LHCN-M2 (cell line): ENCODE results near the gene THBS1. TPM values are rescaled to one million over a fixed set of nuclear protein-coding genes. Genes with fewer than 3 reads are reported as not detected.

ENCODE experiments used
- DNase-seq: peaks from one replicate; pipeline ENCODE4 v3.0.0-alpha.2; 2012; ENCODE audit warnings: low read depth
- total RNA-seq: library from RNA; depleted of rRNA; stranded (reverse); fragments of >200 nt; gene quantifications from 2 replicates; pipeline ENCODE4 v1.2.3, GENCODE V29; 2014

THBS1 gene
- total RNA-seq, 1 experiment from 2014 or later: 2,850 TPM

DNA sequence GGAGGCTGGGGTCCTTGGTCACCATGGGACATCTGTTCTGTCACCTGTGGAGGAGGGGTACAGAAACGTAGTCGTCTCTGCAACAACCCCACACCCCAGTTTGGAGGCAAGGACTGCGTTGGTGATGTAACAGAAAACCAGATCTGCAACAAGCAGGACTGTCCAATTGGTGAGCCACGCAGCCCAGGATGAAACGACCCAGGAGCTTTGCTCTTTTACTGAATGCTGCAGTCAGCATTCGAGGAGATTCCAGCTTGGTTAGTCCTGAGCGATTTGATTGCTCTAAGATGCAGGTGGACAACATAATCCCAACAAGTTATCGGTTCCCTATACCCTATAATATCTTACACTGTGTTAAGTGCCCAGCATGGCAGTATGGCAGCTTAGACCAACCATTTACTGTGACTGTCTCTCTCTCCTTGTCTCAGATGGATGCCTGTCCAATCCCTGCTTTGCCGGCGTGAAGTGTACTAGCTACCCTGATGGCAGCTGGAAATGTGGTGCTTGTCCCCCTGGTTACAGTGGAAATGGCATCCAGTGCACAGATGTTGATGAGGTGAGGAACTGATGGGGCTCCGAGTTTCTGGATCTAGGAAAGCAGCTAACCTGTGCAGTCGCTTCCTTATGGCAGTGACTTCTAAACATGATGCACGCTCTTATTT is 7.8 kb downstream of the THBS1 start:
- DNase-seq: peak; percentile 59

GRCh38 chr15:39589193-39589814 is 8.4 kb downstream of the THBS1 start:
- DNase-seq: peak; percentile 44

- peak; percentile 46 for DNase-seq
Observed at GRCh38 chr15:39589815-39590644, 9.2 kb downstream of the THBS1 start.

DNA sequence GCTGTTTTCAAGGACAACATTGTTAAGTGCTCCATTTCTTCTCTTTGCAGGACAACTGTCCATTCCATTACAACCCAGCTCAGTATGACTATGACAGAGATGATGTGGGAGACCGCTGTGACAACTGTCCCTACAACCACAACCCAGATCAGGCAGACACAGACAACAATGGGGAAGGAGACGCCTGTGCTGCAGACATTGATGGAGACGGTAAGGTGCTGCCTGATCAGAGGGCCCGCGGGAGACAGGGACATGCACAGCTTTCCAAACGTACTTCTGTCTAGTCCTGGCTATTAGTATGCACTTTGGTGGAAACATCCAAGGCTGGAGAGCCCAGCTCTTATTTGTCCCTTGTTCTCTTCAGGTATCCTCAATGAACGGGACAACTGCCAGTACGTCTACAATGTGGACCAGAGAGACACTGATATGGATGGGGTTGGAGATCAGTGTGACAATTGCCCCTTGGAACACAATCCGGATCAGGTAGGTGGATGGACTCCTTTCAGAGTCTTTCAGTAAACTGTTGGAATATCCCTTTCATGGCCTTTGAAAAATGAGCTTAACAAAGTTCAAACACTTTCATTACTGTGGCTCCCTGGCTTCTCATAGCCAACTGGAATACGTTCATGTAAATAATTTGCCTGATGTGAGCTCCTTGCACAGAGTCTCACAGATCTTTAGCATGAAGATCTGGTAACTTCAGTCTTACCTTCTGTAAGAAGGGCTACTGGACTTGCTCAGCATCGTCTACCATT is 10.4 kb downstream of the THBS1 start:
- DNase-seq: peak; percentile 50

DNA sequence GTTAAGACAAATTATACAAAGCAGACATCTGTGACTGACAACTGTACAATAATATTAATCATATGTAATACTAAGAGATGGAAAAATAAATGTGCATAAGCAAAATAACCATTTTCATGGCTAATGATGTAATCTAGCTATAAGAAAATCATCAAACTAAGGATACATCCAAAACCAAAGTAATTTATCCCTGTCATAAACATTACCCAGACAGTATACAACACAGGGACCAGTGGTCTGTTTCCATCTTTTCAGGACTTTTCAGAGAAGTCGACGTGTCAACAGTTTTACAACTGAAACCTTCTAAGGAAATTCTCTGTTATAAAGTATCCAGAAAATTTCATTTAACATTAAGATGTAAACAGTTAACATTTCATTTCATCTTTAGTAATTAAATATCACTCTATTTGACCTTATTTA is 11.0 kb downstream of the THBS1 start:
- peak; percentile 58 for DNase-seq

DNA sequence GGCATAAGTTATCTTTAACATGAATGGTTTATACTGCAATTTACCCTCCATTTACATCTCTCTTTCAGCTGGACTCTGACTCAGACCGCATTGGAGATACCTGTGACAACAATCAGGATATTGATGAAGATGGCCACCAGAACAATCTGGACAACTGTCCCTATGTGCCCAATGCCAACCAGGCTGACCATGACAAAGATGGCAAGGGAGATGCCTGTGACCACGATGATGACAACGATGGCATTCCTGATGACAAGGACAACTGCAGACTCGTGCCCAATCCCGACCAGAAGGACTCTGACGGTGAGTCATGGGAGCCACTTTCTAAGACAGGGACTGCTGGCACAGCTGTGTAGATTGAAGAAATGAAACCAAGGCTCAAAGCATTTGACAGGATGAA is 11.6 kb downstream of the THBS1 start:
- DNase-seq: peak; percentile 77

DNA sequence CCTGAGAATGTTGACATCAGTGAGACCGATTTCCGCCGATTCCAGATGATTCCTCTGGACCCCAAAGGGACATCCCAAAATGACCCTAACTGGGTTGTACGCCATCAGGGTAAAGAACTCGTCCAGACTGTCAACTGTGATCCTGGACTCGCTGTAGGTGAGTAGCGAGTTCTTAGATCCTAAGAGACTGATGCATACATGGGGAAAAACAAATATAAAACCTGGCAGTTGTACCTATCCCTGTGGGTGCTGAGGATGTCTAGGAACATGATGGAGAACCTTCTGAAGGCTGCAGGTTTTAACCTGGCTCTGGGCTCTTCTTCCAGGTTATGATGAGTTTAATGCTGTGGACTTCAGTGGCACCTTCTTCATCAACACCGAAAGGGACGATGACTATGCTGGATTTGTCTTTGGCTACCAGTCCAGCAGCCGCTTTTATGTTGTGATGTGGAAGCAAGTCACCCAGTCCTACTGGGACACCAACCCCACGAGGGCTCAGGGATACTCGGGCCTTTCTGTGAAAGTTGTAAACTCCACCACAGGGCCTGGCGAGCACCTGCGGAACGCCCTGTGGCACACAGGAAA is 12.3 kb downstream of the THBS1 start:
- DNase-seq: peak; percentile 53

GRCh38 chr15:39593656-39594445 is 13.0 kb downstream of the THBS1 start:
- DNase-seq: no peak

DNA sequence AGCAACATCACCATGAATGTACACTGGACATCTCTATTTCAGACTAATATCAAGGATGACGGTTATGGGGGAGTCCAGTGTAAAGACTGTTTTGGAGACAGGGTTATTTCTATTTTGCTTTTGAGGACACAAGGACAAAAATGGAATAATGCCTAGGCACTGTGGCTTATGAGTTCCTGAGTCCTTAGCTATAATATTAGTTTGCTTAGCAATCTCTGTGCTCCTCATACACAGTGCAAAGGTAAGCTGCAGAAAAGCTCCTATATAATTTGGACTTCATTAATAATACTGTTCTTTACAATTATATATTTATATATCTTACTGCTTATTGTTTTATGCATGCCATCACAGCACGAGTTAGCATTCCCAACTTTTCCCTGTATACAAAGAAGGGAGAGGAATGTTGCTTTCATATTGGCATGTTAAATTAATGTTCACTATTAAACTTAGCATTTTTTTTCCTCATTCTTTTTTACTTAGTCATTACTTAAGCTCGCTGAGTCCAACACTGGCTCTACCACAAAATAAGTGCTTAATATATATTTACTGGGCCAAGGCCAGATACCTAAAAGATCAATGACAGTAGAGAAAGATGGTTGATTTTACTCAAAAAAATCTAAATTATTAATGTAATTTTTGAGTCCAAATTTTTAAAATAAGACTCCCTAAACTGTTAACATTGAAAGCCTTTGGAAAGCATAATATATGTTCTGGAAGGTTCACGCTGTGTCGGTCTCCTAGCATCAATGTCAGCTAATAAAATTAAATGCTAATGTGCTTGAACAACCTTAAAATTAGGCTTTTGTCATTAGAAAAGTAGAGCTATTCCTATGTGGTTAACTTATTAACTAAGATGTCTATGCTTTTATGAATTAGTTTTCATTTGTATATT is 13.8 kb downstream of the THBS1 start:
- DNase-seq: peak; percentile 47

- DNase-seq: peak; percentile 57
Observed at GRCh38 chr15:39595338-39596221, 14.7 kb downstream of the THBS1 start.

- DNase-seq: peak; percentile 52
Observed at GRCh38 chr15:39596358-39597051, 15.6 kb downstream of the THBS1 start.

DNA sequence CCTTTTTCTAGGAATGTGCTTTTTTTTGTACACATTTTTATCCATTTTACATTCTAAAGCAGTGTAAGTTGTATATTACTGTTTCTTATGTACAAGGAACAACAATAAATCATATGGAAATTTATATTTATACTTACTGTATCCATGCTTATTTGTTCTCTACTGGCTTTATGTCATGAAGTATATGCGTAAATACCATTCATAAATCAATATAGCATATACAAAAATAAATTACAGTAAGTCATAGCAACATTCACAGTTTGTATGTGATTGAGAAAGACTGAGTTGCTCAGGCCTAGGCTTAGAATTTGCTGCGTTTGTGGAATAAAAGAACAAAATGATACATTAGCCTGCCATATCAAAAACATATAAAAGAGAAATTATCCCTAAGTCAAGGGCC is 16.5 kb downstream of the THBS1 start:
- DNase-seq: no peak

DNA sequence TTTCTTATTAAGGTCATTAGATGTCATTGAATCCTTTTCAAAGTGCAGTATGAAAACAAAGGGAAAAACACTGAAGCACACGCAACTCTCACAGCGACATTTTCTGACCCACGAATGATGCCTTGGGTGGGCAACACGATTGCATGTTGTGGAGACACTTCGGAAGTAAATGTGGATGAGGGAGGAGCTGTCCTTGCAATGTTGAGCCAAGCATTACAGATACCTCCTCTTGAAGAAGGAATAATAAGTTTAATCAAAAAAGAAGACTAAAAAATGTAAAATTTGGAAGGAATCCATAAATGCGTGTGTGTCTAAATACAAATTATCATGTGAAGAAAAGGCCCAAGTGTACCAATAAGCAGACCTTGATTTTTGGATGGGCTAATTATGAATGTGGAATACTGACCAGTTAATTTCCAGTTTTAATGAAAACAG is 16.9 kb downstream of the THBS1 start:
- peak; percentile 68 for DNase-seq

GRCh38 chr15:39598186-39598850 is 17.4 kb downstream of the THBS1 start:
- peak; percentile 81 for DNase-seq

- DNase-seq: peak; percentile 73
Observed at GRCh38 chr15:39598958-39599845, 18.3 kb downstream of the THBS1 start.

GRCh38 chr15:39599871-39600270 is 19.0 kb downstream of the THBS1 start:
- peak; percentile 63 for DNase-seq
